Skin of body (tissue), 2 donors: ENCODE results near the gene ZMIZ1. TPM values are rescaled to one million over a fixed set of nuclear protein-coding genes. Genes with fewer than 3 reads are reported as not detected.
A peak's percentile ranks its signal among the peaks of the same experiment; 100 is the strongest.

Experiments
- DNase-seq: peaks from one replicate; lab custom pipeline; 2025; lab: John Stamatoyannopoulos, UW
- total RNA-seq: library from RNA; depleted of rRNA; stranded (reverse); fragments of >200 nt; gene quantifications from one replicate; pipeline ENCODE4 v1.2.3, GENCODE V29; 2014

Gene ZMIZ1
- total RNA-seq, 1 donor from 2014 or later, result 26.4 TPM

GRCh38 chr10:79243181-79244067 lies 174.7 kb downstream of the ZMIZ1 start:
- peak; percentile 18 for DNase-seq

GRCh38 chr10:79244068-79244442 lies 175.3 kb downstream of the ZMIZ1 start:
- no peak for DNase-seq

GRCh38 chr10:79244841-79245504 lies 176.2 kb downstream of the ZMIZ1 start:
- DNase-seq, result no peak

DNA sequence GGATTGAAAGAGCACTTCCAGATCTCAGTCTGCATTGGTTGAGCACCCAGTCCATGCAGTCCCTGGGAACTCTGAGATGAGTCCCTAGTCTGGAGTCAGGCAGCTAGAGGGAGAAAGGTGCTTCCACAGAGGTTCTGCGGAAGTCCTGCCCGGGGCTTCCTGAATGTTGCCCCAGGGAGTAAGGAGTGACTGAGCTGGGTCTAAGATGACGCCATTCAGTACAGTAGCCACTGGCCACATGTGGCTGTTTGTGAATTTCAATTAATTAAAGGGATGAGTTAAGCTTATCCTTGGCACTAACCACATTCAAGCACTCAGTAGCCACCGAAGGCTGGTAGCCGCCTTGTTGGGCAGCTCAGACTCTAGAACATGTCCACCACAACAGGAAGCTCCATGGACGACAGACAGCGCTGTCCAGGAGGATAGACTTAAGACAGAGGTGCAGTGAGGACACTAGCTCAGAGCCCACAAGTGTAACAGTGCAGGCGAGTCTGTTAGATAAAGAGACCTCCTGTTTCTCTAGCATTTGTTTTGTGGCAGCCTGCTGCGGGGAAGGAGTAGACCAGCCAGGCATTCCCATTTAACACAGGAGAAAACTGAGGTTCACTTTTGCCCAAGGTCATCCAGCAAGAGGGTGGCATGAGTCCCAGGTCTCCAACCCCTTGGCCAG lies 176.9 kb downstream of the ZMIZ1 start:
- DNase-seq, result no peak

GRCh38 chr10:79246209-79246581 lies 177.4 kb downstream of the ZMIZ1 start:
- no peak for DNase-seq

DNA sequence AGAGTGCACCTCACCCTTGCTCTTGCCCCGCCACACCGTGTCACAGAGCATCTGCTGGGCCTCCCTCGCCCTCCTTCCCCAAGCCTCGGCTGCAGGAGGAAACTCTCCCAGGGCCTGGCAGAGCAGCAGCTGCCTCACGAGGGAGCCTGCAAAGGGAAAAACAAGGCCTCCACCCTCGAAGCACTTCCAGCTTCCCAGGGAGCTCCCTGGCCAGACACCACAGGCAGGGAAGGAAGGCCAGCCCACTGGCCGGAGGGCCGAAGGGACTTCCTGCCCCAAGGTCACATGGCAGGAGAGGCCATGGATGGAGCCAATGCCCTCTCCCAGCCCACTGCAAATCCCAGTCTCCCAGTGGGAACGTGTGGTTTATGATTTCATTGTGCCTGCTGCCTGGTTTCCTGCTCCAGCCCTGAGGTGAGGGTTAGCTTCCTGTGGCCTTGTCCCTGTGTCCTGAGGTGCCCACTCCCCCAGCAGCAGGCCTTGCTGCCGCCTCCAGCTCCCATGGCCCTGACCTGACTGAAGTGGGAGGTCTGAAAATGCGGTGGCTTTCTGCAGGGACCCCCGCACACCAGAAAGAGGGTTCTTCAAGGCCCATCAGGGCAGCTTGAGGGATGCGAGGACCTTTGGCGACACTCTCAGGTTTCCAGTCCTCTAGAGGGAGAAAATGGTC lies 178.0 kb downstream of the ZMIZ1 start:
- no peak for DNase-seq

GRCh38 chr10:79247373-79248137 lies 178.8 kb downstream of the ZMIZ1 start:
- no peak for DNase-seq

DNA sequence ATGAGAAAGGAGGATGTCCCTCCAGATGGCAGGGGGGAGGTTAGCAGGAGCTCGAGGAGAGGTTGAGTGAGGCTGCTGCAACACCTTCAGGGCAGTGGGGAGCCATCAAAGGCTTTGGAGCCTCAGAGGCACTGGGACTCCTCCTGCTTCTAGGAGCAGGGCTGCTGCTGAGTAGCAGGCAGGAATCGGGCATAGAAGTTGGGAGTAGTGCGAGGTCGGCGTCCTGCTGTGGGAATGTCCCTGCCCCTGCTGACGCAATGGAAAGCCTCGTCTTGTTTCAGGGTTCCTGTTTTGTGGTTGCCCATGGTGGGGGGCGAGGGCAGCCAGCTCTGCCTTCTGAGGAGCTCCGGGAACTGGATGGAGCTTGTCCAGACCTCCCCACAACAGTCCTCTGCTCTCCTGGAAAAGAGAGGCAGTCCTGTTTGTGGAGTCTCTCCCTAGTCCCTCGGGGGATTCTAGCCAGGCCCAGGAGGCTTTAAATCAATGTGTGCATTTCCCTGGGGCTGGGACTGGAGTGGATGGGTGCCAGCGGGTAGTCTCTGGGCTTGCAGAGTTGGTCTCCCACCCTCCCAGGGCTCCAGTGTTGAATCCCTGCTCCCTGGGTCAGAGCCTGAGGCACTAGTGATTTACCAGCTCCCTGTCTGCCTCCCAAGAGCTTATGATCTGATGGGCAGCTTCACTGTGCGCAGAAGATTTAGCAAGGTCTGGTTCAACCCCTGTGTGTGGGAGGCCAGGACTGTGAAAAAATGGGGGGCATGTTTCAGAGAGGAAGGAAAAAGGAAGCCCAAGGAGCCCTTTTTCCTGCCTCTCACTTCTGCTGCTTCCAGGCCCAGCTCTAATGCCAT lies 179.8 kb downstream of the ZMIZ1 start:
- DNase-seq, result no peak

GRCh38 chr10:79249186-79250121 lies 180.7 kb downstream of the ZMIZ1 start:
- DNase-seq, result no peak

GRCh38 chr10:79250259-79250658 lies 181.5 kb downstream of the ZMIZ1 start:
- no peak for DNase-seq

DNA sequence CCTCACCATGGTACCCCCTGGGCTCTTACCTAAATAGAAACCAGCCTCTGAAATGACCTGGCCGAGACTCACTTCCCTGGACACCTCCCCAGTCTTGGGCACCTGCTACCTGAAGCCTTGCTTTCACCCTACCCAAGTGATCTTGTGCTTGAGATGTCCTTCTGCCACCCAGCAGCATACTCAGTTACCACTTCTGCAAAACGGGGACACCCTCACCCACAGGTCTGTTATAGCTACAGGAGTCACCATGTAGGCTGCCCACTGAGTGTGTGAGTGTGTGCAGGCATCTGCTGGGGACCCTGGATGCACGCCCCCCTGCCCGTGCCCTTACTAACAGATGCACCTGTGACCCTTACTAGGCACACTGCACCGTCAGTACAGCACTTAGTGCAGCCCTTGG lies 183.7 kb downstream of the ZMIZ1 start:
- no peak for DNase-seq

DNA sequence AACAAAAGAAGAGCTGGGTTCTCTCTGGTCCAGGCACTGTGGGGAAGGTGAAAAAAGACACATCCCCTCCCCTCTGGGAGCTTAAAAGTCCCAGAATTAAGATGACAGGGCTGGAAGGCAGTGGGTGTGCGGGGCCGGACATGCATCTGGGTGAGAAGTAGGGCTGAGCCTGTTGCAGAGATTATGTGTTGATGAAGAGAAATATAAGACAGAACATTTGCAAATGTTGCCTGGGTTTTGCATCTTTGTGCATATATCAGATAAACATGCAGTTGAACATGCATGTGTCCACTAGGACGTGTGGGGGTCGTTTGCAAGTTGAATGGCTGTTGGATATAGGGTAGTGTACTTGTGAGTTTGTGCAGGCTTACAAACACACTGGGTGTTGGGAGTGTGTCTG lies 184.2 kb downstream of the ZMIZ1 start:
- DNase-seq, result no peak

GRCh38 chr10:79253704-79254103 lies 184.9 kb downstream of the ZMIZ1 start:
- DNase-seq, result no peak

- DNase-seq, result no peak
Measured at GRCh38 chr10:79254333-79255006, 185.7 kb downstream of the ZMIZ1 start.

- DNase-seq, result no peak
Measured at GRCh38 chr10:79255007-79255507, 186.3 kb downstream of the ZMIZ1 start.

DNA sequence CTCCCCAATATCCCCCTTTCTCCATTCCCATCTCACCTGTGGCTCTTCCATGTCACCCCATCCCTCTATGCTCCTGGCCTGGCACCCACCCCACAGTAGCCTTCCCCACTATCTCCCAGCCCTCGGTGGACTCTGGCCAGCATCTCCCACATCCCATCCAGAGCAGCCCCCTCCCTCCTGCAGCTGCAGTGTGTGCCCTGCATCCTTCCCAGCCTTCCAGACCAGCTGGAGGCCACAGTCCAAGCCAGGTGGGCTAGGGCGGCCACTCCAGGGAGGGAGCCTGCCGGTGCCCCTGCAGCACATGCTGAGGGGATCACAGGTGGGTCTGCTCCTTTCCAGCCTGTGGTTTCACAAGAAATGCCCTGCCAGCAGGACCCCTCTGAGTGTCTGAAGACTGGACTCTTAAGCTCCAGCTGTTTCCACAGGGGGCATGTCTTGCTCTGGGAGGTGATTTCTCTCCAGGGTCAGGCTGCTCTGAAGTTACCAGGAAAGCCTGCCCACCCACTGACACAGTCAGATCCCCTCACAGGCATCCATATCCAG lies 187.6 kb downstream of the ZMIZ1 start:
- no peak for DNase-seq

DNA sequence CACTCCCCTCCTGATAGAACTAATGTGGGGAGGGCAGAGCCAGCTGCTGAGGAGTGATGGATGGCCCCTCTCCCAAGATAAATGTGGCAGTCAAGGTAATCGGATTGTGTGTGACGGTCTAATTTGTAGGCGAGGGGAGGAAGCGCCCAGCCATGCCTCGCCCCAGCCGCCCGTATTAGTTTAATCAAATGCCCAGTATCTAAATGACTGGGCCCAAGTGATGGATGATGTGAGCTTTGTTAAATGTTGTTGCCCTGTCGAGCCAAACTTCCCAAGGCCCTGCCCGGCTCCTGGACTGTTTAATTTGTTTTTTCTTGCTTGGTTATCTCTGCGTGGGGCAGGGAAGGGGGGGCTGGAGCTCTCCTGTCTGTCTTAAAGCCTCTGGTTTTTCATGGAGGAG lies 190.1 kb downstream of the ZMIZ1 start:
- DNase-seq, result no peak

DNA sequence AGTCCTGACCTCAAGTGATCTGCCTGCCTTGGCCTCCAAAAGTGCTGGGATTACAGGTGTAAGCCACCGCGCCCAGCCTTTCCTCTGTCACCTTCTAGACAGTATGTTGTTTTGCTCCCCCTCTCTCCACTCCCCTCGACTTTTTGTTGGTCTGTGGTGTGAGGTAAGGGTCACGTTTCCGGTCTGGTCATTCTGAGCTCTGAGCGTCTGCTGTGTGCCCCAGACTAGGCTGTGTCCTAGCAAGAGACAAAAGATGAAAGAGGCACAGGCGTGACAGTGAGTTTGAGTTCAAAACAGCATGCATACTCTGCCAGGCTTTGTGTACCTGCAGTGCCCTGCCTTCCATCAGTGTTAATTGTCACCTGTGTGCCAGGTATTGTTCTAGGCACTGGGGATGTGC lies 191.1 kb downstream of the ZMIZ1 start:
- DNase-seq, result no peak
